ENCODE measurements around the gene TRIM17. TPM values are rescaled to one million over a fixed set of nuclear protein-coding genes. Genes with fewer than 3 reads are reported as not detected.

Gene TRIM17
- total RNA-seq, 2 experiments from 2014 or later = 2.8 to 3.8 TPM

- H3K27ac Mint-ChIP-seq = no peak overlapping the region
- no peaks in the 10 kb centered on the region for H3K27me3 Mint-ChIP-seq
- ChIA-PET POLR2A (no interaction called here), CTCF (no interaction called here)
- H3K36me3 Mint-ChIP-seq (ENCODE audit: low read depth) = no peaks in the 10 kb centered on the region
- peaks cover 4% of the 10 kb centered on the region for H3K4me1 Mint-ChIP-seq
- H3K4me3 Mint-ChIP-seq = no peak overlapping the region
- no peak for DNase-seq
- H3K9me3 Mint-ChIP-seq = no peaks in the 10 kb centered on the region
These were observed 54.3 kb downstream of the TRIM17 start for GRCh38 chr1:228362141-228362883.

- no peaks in the 10 kb centered on the region for H3K36me3 Mint-ChIP-seq (ENCODE audit: low read depth)
- H3K4me3 Mint-ChIP-seq = no peak overlapping the region
These were observed 55.1 kb downstream of the TRIM17 start for GRCh38 chr1:228361314-228362140.

DNA sequence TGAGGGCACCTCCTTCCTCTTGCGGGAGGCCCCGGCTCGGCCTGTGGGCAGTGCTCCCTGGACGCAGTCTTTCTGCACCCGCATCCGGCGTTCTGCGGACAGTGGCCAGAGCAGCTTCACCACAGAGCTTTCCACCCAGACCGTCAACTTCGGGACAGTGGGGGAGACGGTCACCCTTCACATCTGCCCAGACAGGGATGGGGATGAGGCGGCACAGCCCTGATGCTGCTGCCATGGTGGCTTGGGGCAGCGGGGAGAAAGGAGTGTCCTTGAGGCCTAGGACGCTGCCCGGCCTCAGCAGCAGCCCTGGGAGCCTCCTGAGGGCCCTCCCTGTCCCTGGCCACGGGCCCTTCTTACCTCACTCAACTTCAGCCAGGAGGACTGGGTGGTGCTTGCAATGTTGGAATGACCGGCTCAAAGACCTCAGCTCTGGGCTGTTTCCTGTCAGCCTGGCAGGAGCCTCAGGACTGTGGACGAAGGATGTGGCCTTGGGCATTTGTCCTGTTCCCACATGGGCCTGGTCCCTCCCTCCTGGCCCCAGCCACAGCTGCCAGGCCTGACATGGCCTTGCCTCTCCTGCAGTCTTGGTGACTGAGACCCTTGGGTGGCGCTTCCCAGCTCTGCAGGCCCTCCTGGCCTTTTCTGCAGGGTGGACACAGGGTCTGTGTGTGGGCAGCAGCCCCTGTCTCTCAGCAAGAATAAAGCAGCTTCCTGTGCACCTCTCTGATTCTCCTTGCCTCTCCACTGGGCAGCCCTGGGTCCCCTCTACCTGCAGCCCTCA lies 55.9 kb downstream of the TRIM17 start:
- CTCF ChIA-PET = no interaction called here
- no peaks in the 10 kb centered on the region for H3K27me3 Mint-ChIP-seq
- H3K36me3 Mint-ChIP-seq (ENCODE audit: low read depth) = no peaks in the 10 kb centered on the region
- H3K27ac Mint-ChIP-seq = no peak overlapping the region
- peaks cover 4% of the 10 kb centered on the region for H3K4me1 Mint-ChIP-seq
- POLR2A ChIA-PET = no interaction called here
- H3K4me3 Mint-ChIP-seq = no peak overlapping the region
- no peak for DNase-seq
- no peaks in the 10 kb centered on the region for H3K9me3 Mint-ChIP-seq

More at GRCh38 chr1:228361314-228362140, 55.1 kb downstream of the TRIM17 start:
- DNase-seq = no peak
- Mint-ChIP-seq H3K27ac (no peak overlapping the region), H3K4me1 (peaks cover 4% of the 10 kb centered on the region), H3K9me3 (no peaks in the 10 kb centered on the region), H3K27me3 (no peaks in the 10 kb centered on the region)
- CTCF ChIA-PET = no interaction called here
- POLR2A ChIA-PET = no interaction called here

DNA sequence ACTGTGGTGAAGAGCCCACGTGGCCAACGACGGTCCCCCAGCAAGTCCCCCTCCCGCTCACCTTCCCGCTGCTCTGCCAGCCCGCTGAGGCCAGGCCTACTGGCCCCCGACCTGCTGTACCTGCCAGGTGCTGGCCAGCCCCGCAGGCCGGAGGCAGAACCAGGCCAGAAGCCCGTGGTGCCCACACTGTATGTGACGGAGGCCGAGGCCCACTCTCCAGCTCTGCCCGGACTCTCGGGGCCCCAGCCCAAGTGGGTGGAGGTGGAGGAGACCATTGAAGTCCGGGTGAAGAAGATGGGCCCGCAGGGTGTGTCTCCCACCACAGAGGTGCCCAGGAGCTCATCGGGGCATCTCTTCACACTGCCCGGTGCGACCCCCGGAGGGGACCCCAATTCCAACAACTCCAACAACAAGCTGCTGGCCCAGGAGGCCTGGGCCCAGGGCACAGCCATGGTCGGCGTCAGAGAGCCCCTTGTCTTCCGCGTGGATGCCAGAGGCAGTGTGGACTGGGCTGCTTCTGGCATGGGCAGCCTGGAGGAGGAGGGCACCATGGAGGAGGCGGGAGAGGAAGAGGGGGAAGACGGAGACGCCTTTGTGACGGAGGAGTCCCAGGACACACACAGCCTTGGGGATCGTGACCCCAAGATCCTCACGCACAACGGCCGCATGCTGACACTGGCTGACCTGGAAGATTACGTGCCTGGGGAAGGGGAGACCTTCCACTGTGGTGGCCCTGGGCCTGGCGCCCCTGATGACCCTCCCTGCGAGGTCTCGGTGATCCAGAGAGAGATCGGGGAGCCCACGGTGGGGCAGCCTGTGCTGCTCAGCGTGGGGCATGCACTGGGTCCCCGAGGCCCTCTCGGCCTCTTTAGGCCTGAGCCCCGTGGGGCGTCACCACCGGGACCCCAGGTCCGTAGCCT lies 56.8 kb downstream of the TRIM17 start:
- CTCF ChIA-PET = no interaction called here
- no peaks in the 10 kb centered on the region for H3K27me3 Mint-ChIP-seq
- no peaks in the 10 kb centered on the region for H3K36me3 Mint-ChIP-seq (ENCODE audit: low read depth)
- DNase-seq = no peak
- peaks cover 4% of the 10 kb centered on the region for H3K4me1 Mint-ChIP-seq
- H3K27ac Mint-ChIP-seq = no peak overlapping the region
- no peak overlapping the region for H3K4me3 Mint-ChIP-seq
- no peaks in the 10 kb centered on the region for H3K9me3 Mint-ChIP-seq
- POLR2A ChIA-PET = no interaction called here

DNA sequence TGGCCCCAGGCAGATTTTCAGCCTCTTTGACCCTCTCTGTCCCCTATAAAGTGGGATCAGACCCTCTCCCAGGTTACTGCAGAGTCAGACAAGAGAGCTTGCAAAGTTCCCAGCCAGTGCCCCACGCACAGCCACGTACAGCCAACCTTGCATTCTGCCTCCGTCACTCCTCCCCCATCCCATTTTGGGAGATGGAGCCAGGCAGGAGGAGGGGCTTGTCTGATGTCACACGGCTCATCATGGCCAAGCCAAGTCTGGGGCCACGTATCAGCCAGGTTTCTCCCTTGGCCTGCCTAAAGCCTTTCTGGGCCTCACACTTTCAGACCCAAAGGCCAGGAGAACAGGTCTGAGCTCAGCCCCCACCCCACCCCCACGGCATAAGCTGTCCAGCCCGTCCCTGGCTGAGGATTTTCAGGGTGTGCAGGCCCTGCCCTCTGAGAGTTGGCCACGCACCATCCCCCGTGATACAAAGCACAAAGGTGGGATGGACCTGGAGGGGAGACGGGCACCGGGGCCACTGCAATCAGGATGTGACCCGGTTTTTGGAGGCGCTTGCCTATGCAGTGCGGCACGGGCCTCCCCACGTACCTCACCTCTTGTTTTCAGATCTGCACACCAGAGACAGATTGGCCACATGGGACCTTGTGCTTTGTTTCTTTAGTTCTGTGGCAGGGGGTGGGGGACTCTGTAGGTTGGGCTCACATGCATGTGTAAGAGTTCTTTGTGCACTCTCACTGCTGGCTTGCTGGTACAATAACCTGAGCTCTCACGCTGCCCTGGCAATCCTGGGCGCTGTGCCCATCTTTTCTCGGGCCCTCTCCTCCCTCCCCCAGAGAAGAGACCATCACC lies 57.7 kb downstream of the TRIM17 start:
- Mint-ChIP-seq H3K36me3 (ENCODE audit: low read depth) (no peaks in the 10 kb centered on the region), H3K27me3 (no peaks in the 10 kb centered on the region), H3K9me3 (no peaks in the 10 kb centered on the region), H3K27ac (peak overlapping the region; percentile 57), H3K4me1 (peaks cover 4% of the 10 kb centered on the region), H3K4me3 (no peak overlapping the region)
- CTCF ChIA-PET = no interaction called here
- DNase-seq = no peak
- POLR2A ChIA-PET = no interaction called here

GRCh38 chr1:228358039-228358763 lies 58.5 kb downstream of the TRIM17 start:
- CTCF ChIA-PET = no interaction called here
- POLR2A ChIA-PET = no interaction called here
- no peaks in the 10 kb centered on the region for H3K27me3 Mint-ChIP-seq
- no peaks in the 10 kb centered on the region for H3K9me3 Mint-ChIP-seq
- H3K27ac Mint-ChIP-seq = peak overlapping the region; percentile 57
- no peak overlapping the region for H3K4me3 Mint-ChIP-seq
- no peak for DNase-seq
- peaks cover 4% of the 10 kb centered on the region for H3K4me1 Mint-ChIP-seq
- H3K36me3 Mint-ChIP-seq (ENCODE audit: low read depth) = no peaks in the 10 kb centered on the region

Other genes with a start within 250 kb of the TRIM17 start
- 1 to 10 TPM; 6.6 to 8.0 TPM for gene OBSCN, start 208.8 kb downstream of the TRIM17 start, total RNA-seq
- 10 to 100 TPM; 63.7 to 69.0 TPM for gene TRIM11, start 10.0 kb downstream of the TRIM17 start, total RNA-seq
- gene RNF187, start 70.5 kb upstream of the TRIM17 start, total RNA-seq = 100 to 1,000 TPM; 121 to 127 TPM

All from activated CD4-positive, alpha-beta memory T cell treated with anti-CD3 and anti-CD28 coated beads, Interleukin-2, amount 10 ng/mL, durations not matched to agents 7 days and 5 days (primary cell).